Measurements from ENCODE around the gene PTX3.
A peak's percentile ranks its signal among the peaks of the same experiment; 100 is the strongest.

The PTX3 gene

GRCh38 chr3:157420606-157421130 is 16.0 kb upstream of the PTX3 start:
- no peak overlapping the region for H3K4me3 ChIP-seq (ENCODE audit: low read length)
- DNase-seq (ENCODE audit: low read depth) = no peak
- no peak for TF ChIP-seq CTCF (IDR thresholded peaks at IDR 0.05; ENCODE audit: insufficient read depth, low read depth, low read length, missing control alignments)

- DNase-seq (ENCODE audit: low read depth) = no peak
- H3K4me3 ChIP-seq (ENCODE audit: low read length) = no peak overlapping the region
- no peak for TF ChIP-seq CTCF (IDR thresholded peaks at IDR 0.05; ENCODE audit: insufficient read depth, low read depth, low read length, missing control alignments)
Measured at GRCh38 chr3:157423337-157423736, 13.3 kb upstream of the PTX3 start.

GRCh38 chr3:157427901-157428300 is 8.7 kb upstream of the PTX3 start:
- TF ChIP-seq CTCF (IDR thresholded peaks at IDR 0.05; ENCODE audit: insufficient read depth, low read depth, low read length, missing control alignments) = no peak
- DNase-seq (ENCODE audit: low read depth) = no peak
- no peak overlapping the region for H3K4me3 ChIP-seq (ENCODE audit: low read length)

- no peak for DNase-seq (ENCODE audit: low read depth)
- H3K4me3 ChIP-seq (ENCODE audit: low read length) = no peak overlapping the region
- TF ChIP-seq CTCF (IDR thresholded peaks at IDR 0.05; ENCODE audit: insufficient read depth, low read depth, low read length, missing control alignments) = no peak
Measured at GRCh38 chr3:157428853-157429252, 7.8 kb upstream of the PTX3 start.

GRCh38 chr3:157429708-157430107 is 6.9 kb upstream of the PTX3 start:
- TF ChIP-seq CTCF (IDR thresholded peaks at IDR 0.05; ENCODE audit: insufficient read depth, low read depth, low read length, missing control alignments) = no peak
- DNase-seq (ENCODE audit: low read depth) = peak; percentile 13
- H3K4me3 ChIP-seq (ENCODE audit: low read length) = no peak overlapping the region

- H3K4me3 ChIP-seq (ENCODE audit: low read length) = peak overlapping the region; percentile 39
- no peak for TF ChIP-seq CTCF (IDR thresholded peaks at IDR 0.05; ENCODE audit: insufficient read depth, low read depth, low read length, missing control alignments)
- no peak for DNase-seq (ENCODE audit: low read depth)
Measured at GRCh38 chr3:157438194-157438730, 1.6 kb downstream of the PTX3 start.

- H3K4me3 ChIP-seq (ENCODE audit: low read length) = no peak overlapping the region
- no peak for DNase-seq (ENCODE audit: low read depth)
- TF ChIP-seq CTCF (IDR thresholded peaks at IDR 0.05; ENCODE audit: insufficient read depth, low read depth, low read length, missing control alignments) = no peak
Measured at GRCh38 chr3:157441102-157441624, 4.5 kb downstream of the PTX3 start.

All from epithelial cell of esophagus (primary cell).